ENCODE results near the gene ARMH1. TPM values are rescaled to one million over a fixed set of nuclear protein-coding genes. Genes with fewer than 3 reads are reported as not detected.

Gene ARMH1
- total and polyA plus RNA-seq, 2 experiments from 2014 or later, result 3.1 to 6.3 TPM

GRCh38 chr1:44693900-44694299 lies 19.4 kb downstream of the ARMH1 start:
- no peaks in the 10 kb centered on the region for H3K79me2 ChIP-seq
- no peak for DNase-seq (ENCODE audit: low spot score)
- H3K27ac ChIP-seq, result no peak overlapping the region
- 98% methylated on average over 3 of the region's 3 CpGs for WGBS (ENCODE audit: low lambda C conversion rate, missing lambda C conversion rate)
- H2AFZ ChIP-seq, result no peak overlapping the region
- H3K36me3 ChIP-seq (replicated peaks; ENCODE audit: insufficient read depth, low read depth), result no peaks in the 10 kb centered on the region
- no peaks in the 10 kb centered on the region for H3K27me3 ChIP-seq
- no peak overlapping the region for H3K4me3 ChIP-seq
- H3K9me3 ChIP-seq (ENCODE audit: low read depth), result no peaks in the 10 kb centered on the region
- H3K9me2 ChIP-seq (replicated peaks; ENCODE audit: insufficient read depth), result no peaks in the 10 kb centered on the region
- H3K4me2 ChIP-seq, result no peak overlapping the region
- TF ChIP-seq CTCF (IDR thresholded peaks at IDR 0.05; ENCODE audit: poor library complexity), result no peak
- TF ChIP-seq EZH2phosphoT487 (IDR thresholded peaks at IDR 0.05; ENCODE audit: low read depth, severe bottlenecking, unreplicated experiment), result no peak
- no peak for TF ChIP-seq EZH2 (IDR thresholded peaks at IDR 0.05; ENCODE audit: borderline replicate concordance)
- H4K20me1 ChIP-seq (ENCODE audit: insufficient read depth, poor library complexity, severe bottlenecking), result no peaks in the 10 kb centered on the region
- no peaks in the 10 kb centered on the region for H3K4me1 ChIP-seq (ENCODE audit: insufficient read depth)

GRCh38 chr1:44694863-44695478 lies 20.5 kb downstream of the ARMH1 start:
- no peak for DNase-seq (ENCODE audit: low spot score)
- Histone ChIP-seq H3K4me2 (no peak overlapping the region), H2AFZ (no peak overlapping the region), H3K36me3 (replicated peaks; ENCODE audit: insufficient read depth, low read depth) (no peaks in the 10 kb centered on the region), H3K4me3 (no peak overlapping the region), H3K27ac (no peak overlapping the region), H3K9me3 (ENCODE audit: low read depth) (no peaks in the 10 kb centered on the region), H3K9me2 (replicated peaks; ENCODE audit: insufficient read depth) (no peaks in the 10 kb centered on the region), H3K4me1 (ENCODE audit: insufficient read depth) (no peaks in the 10 kb centered on the region), H4K20me1 (ENCODE audit: insufficient read depth, poor library complexity, severe bottlenecking) (no peaks in the 10 kb centered on the region), H3K27me3 (no peaks in the 10 kb centered on the region), H3K79me2 (no peaks in the 10 kb centered on the region)
- TF ChIP-seq EZH2phosphoT487 (IDR thresholded peaks at IDR 0.05; ENCODE audit: low read depth, severe bottlenecking, unreplicated experiment), result no peak
- no peak for TF ChIP-seq EZH2 (IDR thresholded peaks at IDR 0.05; ENCODE audit: borderline replicate concordance)
- no peak for TF ChIP-seq CTCF (IDR thresholded peaks at IDR 0.05; ENCODE audit: poor library complexity)
- 91% methylated on average over 7 of the region's 7 CpGs for WGBS (ENCODE audit: low lambda C conversion rate, missing lambda C conversion rate)

- no peak for DNase-seq (ENCODE audit: low spot score)
- Histone ChIP-seq H3K36me3 (replicated peaks; ENCODE audit: insufficient read depth, low read depth) (no peaks in the 10 kb centered on the region), H4K20me1 (ENCODE audit: insufficient read depth, poor library complexity, severe bottlenecking) (no peaks in the 10 kb centered on the region), H3K27me3 (no peaks in the 10 kb centered on the region), H3K27ac (no peak overlapping the region), H3K9me2 (replicated peaks; ENCODE audit: insufficient read depth) (no peaks in the 10 kb centered on the region), H3K9me3 (ENCODE audit: low read depth) (no peaks in the 10 kb centered on the region), H3K4me2 (no peak overlapping the region), H3K4me3 (no peak overlapping the region), H3K4me1 (ENCODE audit: insufficient read depth) (peaks cover under 1% of the 10 kb centered on the region), H2AFZ (no peak overlapping the region), H3K79me2 (no peaks in the 10 kb centered on the region)
- WGBS (ENCODE audit: low lambda C conversion rate, missing lambda C conversion rate), result 95% methylated on average over 4 of the region's 4 CpGs
- no peak for TF ChIP-seq EZH2 (IDR thresholded peaks at IDR 0.05; ENCODE audit: borderline replicate concordance)
- TF ChIP-seq CTCF (IDR thresholded peaks at IDR 0.05; ENCODE audit: poor library complexity), result no peak
- TF ChIP-seq EZH2phosphoT487 (IDR thresholded peaks at IDR 0.05; ENCODE audit: low read depth, severe bottlenecking, unreplicated experiment), result no peak
These were observed 21.2 kb downstream of the ARMH1 start for GRCh38 chr1:44695671-44696070.

All from hepatocyte (in vitro differentiated cells).